Cardiac muscle cell (in vitro differentiated cells and primary cell): ENCODE measurements around the gene SPATS2L. TPM values are rescaled to one million over a fixed set of nuclear protein-coding genes. Genes with fewer than 3 reads are reported as not detected.

Source experiments
- DNase-seq, 2 donors: peaks; one replicate each; pipeline versions ENCODE4 v3.0.0 to v3.0.0-alpha.2; 2010 to 2017; ENCODE audit warnings: low read depth in 1 of 2, low spot score in 1 of 2
- H3K27ac ChIP-seq: fragments of 200-600 bp; sonication (generic); 2 replicates; pipeline ENCODE4 v1.5.1; 2016
- H3K27me3 ChIP-seq: fragments of 200-600 bp; sonication (generic); 2 replicates; pipeline ENCODE4 v1.6.0; 2016; ENCODE audit warnings: control low read depth
- H3K36me3 ChIP-seq: fragments of 200-600 bp; sonication (generic); 2 replicates; pipeline ENCODE4 v1.5.1; 2016; ENCODE audit warnings: control low read depth
- H3K4me1 ChIP-seq: fragments of 200-600 bp; sonication (generic); 2 replicates; pipeline ENCODE4 v1.8.1; 2017; ENCODE audit warnings: low read depth, mild to moderate bottlenecking, mixed run types
- H3K4me3 ChIP-seq: fragments of 200-600 bp; sonication (generic); 2 replicates; pipeline ENCODE4 v1.5.1; 2016; ENCODE audit warnings: mild to moderate bottlenecking
- H3K9me3 ChIP-seq: fragments of 200-600 bp; sonication (generic); 2 replicates; pipeline ENCODE4 v1.5.1; 2017; ENCODE audit warnings: low read depth, mild to moderate bottlenecking, control low read depth
- polyA plus RNA-seq: library from polyadenylated mRNA; unstranded; fragments of >200 nt; fragmentation: Nextera tagmentation; extraction: Ambion mirVana; gene quantifications from 2 replicates; pipeline ENCODE4 v1.2.1, GENCODE V29; 2016
- total RNA-seq: library from RNA; depleted of rRNA; stranded (reverse); fragments of >200 nt; gene quantifications from 2 replicates; pipeline ENCODE4 v1.2.3, GENCODE V29; 2016
- TF ChIP-seq, protein P1 (sequence below): IDR thresholded peaks from 2 replicates; pipeline ENCODE4 v1.5.1; 2012; ENCODE audit warnings: low read depth, mild to moderate bottlenecking, low read length

The SPATS2L gene
- total and polyA plus RNA-seq, 2 experiments from 2014 or later = 20.0 to 37.4 TPM

DNA sequence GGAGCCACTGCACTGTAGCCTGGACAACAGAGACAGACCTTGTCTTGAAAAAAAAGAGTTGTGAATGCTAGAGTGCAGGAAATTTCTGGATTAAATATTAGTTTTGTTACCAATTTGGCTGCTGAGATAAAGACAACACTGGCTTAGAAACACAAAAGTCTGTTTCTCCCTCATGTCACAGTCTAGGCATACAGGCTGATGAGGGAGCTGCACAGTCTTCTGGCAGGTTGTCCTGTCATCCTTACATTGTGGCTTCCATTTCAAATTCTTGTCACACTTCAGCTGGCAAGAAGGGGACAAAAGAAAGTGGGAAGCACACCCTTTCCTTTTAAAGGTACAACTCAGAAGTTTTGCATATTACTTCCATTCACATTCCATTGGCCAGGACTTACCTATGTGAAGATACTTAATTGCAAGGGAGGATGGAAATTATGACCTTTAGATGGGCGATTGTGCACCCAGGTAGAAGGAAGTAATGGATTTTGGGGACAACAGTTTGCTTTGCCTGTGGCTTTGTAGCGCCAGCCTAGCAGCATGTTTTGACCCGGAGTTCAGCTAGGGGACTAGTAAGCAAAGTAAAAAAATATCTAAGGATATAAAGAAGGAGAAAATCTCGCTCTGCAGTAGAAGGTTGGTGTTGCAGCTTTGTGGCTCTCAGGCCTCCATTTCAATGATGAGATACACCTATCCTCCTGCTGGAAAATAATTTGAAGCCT, 55.9 kb downstream of the SPATS2L start:
- TF ChIP-seq, protein P1, sequence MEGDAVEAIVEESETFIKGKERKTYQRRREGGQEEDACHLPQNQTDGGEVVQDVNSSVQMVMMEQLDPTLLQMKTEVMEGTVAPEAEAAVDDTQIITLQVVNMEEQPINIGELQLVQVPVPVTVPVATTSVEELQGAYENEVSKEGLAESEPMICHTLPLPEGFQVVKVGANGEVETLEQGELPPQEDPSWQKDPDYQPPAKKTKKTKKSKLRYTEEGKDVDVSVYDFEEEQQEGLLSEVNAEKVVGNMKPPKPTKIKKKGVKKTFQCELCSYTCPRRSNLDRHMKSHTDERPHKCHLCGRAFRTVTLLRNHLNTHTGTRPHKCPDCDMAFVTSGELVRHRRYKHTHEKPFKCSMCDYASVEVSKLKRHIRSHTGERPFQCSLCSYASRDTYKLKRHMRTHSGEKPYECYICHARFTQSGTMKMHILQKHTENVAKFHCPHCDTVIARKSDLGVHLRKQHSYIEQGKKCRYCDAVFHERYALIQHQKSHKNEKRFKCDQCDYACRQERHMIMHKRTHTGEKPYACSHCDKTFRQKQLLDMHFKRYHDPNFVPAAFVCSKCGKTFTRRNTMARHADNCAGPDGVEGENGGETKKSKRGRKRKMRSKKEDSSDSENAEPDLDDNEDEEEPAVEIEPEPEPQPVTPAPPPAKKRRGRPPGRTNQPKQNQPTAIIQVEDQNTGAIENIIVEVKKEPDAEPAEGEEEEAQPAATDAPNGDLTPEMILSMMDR = no peak
- no peak for DNase-seq
- no peak overlapping the region for H3K4me3 ChIP-seq

GRCh38 chr2:200363279-200363678, 56.8 kb downstream of the SPATS2L start:
- no peak for DNase-seq
- H3K9me3 ChIP-seq = no peaks in the 10 kb centered on the region
- H3K27me3 ChIP-seq = no peaks in the 10 kb centered on the region
- peaks cover 10% of the 10 kb centered on the region for H3K4me1 ChIP-seq
- H3K36me3 ChIP-seq = no peaks in the 10 kb centered on the region
- no peak overlapping the region for H3K4me3 ChIP-seq
- TF ChIP-seq, protein P1 = no peak
- no peak overlapping the region for H3K27ac ChIP-seq

More for the DNA sequence above, 55.9 kb downstream of the SPATS2L start:
- Histone ChIP-seq H3K27me3 (no peaks in the 10 kb centered on the region), H3K36me3 (no peaks in the 10 kb centered on the region), H3K4me1 (peaks cover 8% of the 10 kb centered on the region), H3K27ac (no peak overlapping the region), H3K9me3 (no peaks in the 10 kb centered on the region)

GRCh38 chr2:200364142-200364541, 57.6 kb downstream of the SPATS2L start:
- Histone ChIP-seq H3K4me1 (peaks cover 10% of the 10 kb centered on the region), H3K4me3 (no peak overlapping the region), H3K27me3 (no peaks in the 10 kb centered on the region), H3K36me3 (no peaks in the 10 kb centered on the region), H3K27ac (no peak overlapping the region), H3K9me3 (no peaks in the 10 kb centered on the region)
- TF ChIP-seq, protein P1 = no peak
- DNase-seq = no peak

DNA sequence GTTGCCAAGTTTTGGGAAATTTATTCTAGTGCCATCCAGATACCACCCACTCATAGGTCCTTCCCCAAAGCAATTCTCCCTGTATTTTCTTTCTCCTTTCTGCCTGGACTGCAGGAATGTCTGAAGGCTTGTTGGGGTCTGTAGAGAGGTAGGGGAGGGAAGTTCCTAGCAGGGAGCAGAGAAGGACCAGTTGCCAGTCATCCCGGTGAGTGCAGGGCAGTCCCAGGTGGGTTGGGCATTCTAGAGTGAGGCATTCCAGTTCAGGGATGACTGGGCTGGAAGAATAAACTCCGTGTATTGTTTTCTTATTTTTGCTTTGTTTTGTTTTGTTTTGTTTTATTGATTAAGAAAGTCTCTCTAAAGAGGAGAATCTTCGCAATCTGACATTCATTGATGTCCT, 58.1 kb downstream of the SPATS2L start:
- DNase-seq = no peak

GRCh38 chr2:200365209-200365608, 58.7 kb downstream of the SPATS2L start:
- TF ChIP-seq, protein P1 = no peak
- DNase-seq = no peak
- Histone ChIP-seq H3K9me3 (no peaks in the 10 kb centered on the region), H3K36me3 (no peaks in the 10 kb centered on the region), H3K27ac (no peak overlapping the region), H3K4me3 (no peak overlapping the region), H3K4me1 (peaks cover 10% of the 10 kb centered on the region), H3K27me3 (no peaks in the 10 kb centered on the region)

More for the DNA sequence above, 58.1 kb downstream of the SPATS2L start:
- H3K27ac ChIP-seq = no peak overlapping the region
- TF ChIP-seq, protein P1 = no peak
- H3K36me3 ChIP-seq = no peaks in the 10 kb centered on the region
- no peaks in the 10 kb centered on the region for H3K27me3 ChIP-seq
- peaks cover 10% of the 10 kb centered on the region for H3K4me1 ChIP-seq
- no peak overlapping the region for H3K4me3 ChIP-seq
- H3K9me3 ChIP-seq = no peaks in the 10 kb centered on the region
